ENCODE measurements around the gene CFHR1. TPM values are rescaled to one million over a fixed set of nuclear protein-coding genes. Genes with fewer than 3 reads are reported as not detected.
"Not testable (repeated sequence)": the region's sequence is repeated elsewhere in the genome, so short reads cannot be mapped to it uniquely, and the experiment has no call there.

CFHR1 gene
- total RNA-seq, 1 experiment from 2014 or later = 0.23 TPM

GRCh38 chr1:196797891-196798290, 21.6 kb upstream of the CFHR1 start:
- no TSS peak for BruUV-seq (replicated peaks)
- Histone ChIP-seq H3K4me1 (ENCODE audit: control insufficient read depth, insufficient read depth, low read length) (no peaks in the 10 kb centered on the region), H3K27me3 (ENCODE audit: control insufficient read depth, insufficient read depth, low read length) (no peaks in the 10 kb centered on the region), H3K9me3 (ENCODE audit: control insufficient read depth, insufficient read depth, low read depth, low read length) (no peaks in the 10 kb centered on the region), H3K36me3 (ENCODE audit: control insufficient read depth, insufficient read depth, low read length) (no peaks in the 10 kb centered on the region), H3K4me3 (ENCODE audit: low read depth in 2 of 2, low read length in 2 of 2) (no peak overlapping the region), H3K27ac (ENCODE audit: low read length) (no peak overlapping the region)
- no peak for DNase-seq (ENCODE audit: low read depth, low spot score)
- in situ Hi-C loops (cut with HindIII; ENCODE audit: low pct_unique_long_range_greater_than_20kb, low sequenced_read_pairs) = no loop called here
- CTCF ChIA-PET = no interaction called here
- no peak for ATAC-seq
- intact Hi-C loops (cut with micrococcal nuclease; ENCODE audit: unreplicated experiment) = no loop called here
- POLR2A ChIA-PET = no interaction called here
- no peak for TF ChIP-seq REST (IDR thresholded peaks at IDR 0.05; ENCODE audit: insufficient read depth in 1 of 2, low read depth in 2 of 2, low read length in 1 of 2)
- no peak for TF ChIP-seq CTCF (IDR thresholded peaks at IDR 0.05)
- no peak for TF ChIP-seq SIN3A (IDR thresholded peaks at IDR 0.05; ENCODE audit: borderline replicate concordance, insufficient read depth, low read depth, low read length)
- TF ChIP-seq TCF7L2 (IDR thresholded peaks at IDR 0.05; ENCODE audit: low read depth, low read length) = no peak
- no peak for TF ChIP-seq POLR2AphosphoS5 (IDR thresholded peaks at IDR 0.05; ENCODE audit: low read depth, low read length)

GRCh38 chr1:196801920-196802319, 17.6 kb upstream of the CFHR1 start:
- H3K36me3 ChIP-seq (ENCODE audit: control insufficient read depth, insufficient read depth, low read length); H3K4me1 ChIP-seq (ENCODE audit: control insufficient read depth, insufficient read depth, low read length); H3K27ac ChIP-seq (ENCODE audit: low read length); DNase-seq (ENCODE audit: low read depth, low spot score); POLR2A ChIA-PET; BruUV-seq (replicated peaks); H3K9me3 ChIP-seq (ENCODE audit: control insufficient read depth, insufficient read depth, low read depth, low read length); H3K27me3 ChIP-seq (ENCODE audit: control insufficient read depth, insufficient read depth, low read length); ATAC-seq; intact Hi-C loops (cut with micrococcal nuclease; ENCODE audit: unreplicated experiment); H3K4me3 ChIP-seq (ENCODE audit: low read depth in 2 of 2, low read length in 2 of 2); in situ Hi-C loops (cut with HindIII; ENCODE audit: low pct_unique_long_range_greater_than_20kb, low sequenced_read_pairs); CTCF ChIA-PET: not testable (repeated sequence)

GRCh38 chr1:196808529-196809235, 10.8 kb upstream of the CFHR1 start:
- ChIA-PET POLR2A (no interaction called here), CTCF (no interaction called here)
- H3K27ac ChIP-seq (ENCODE audit: low read length) = no peak overlapping the region
- no peaks in the 10 kb centered on the region for H3K27me3 ChIP-seq (ENCODE audit: control insufficient read depth, insufficient read depth, low read length)
- ATAC-seq (no peak), DNase-seq (ENCODE audit: low read depth, low spot score) (no peak)
- no peak overlapping the region for H3K4me3 ChIP-seq (ENCODE audit: low read depth in 2 of 2, low read length in 2 of 2)
- no TSS peak for BruUV-seq (replicated peaks)
- in situ Hi-C loops (cut with HindIII; ENCODE audit: low pct_unique_long_range_greater_than_20kb, low sequenced_read_pairs) = no loop called here
- no peaks in the 10 kb centered on the region for H3K36me3 ChIP-seq (ENCODE audit: control insufficient read depth, insufficient read depth, low read length)
- intact Hi-C loops (cut with micrococcal nuclease; ENCODE audit: unreplicated experiment) = no loop called here
- TF ChIP-seq REST (IDR thresholded peaks at IDR 0.05; ENCODE audit: insufficient read depth in 1 of 2, low read depth in 2 of 2, low read length in 1 of 2) (no peak), TCF7L2 (IDR thresholded peaks at IDR 0.05; ENCODE audit: low read depth, low read length) (no peak)
- H3K9me3 ChIP-seq (ENCODE audit: control insufficient read depth, insufficient read depth, low read depth, low read length) = no peaks in the 10 kb centered on the region
- H3K4me1 ChIP-seq (ENCODE audit: control insufficient read depth, insufficient read depth, low read length) = no peaks in the 10 kb centered on the region

- H3K4me1 ChIP-seq (ENCODE audit: control insufficient read depth, insufficient read depth, low read length); ATAC-seq; H3K27ac ChIP-seq (ENCODE audit: low read length); BruUV-seq (replicated peaks); H3K36me3 ChIP-seq (ENCODE audit: control insufficient read depth, insufficient read depth, low read length); CTCF ChIA-PET; H3K9me3 ChIP-seq (ENCODE audit: control insufficient read depth, insufficient read depth, low read depth, low read length); POLR2A ChIA-PET; H3K27me3 ChIP-seq (ENCODE audit: control insufficient read depth, insufficient read depth, low read length); H3K4me3 ChIP-seq (ENCODE audit: low read depth in 2 of 2, low read length in 2 of 2); in situ Hi-C loops (cut with HindIII; ENCODE audit: low pct_unique_long_range_greater_than_20kb, low sequenced_read_pairs); DNase-seq (ENCODE audit: low read depth, low spot score): not testable (repeated sequence)
- intact Hi-C loops (cut with micrococcal nuclease; ENCODE audit: unreplicated experiment) = loop anchor here (5.0 kb wide), 1 partner anchor 125 kb away; the partner anchor contains the start of gene CFHR2
These were observed 2.1 kb upstream of the CFHR1 start for GRCh38 chr1:196817442-196817841.
